Brain microvascular endothelial cell (primary cell): ENCODE data around the gene TSC22D1.
"Not testable (repeated sequence)": the region's sequence is repeated elsewhere in the genome, so short reads cannot be mapped to it uniquely, and the experiment has no call there.

ENCODE experiments used
- DNase-seq: peaks from one replicate; pipeline ENCODE4 v3.0.0-alpha.2; 2020
- H3K27ac ChIP-seq: fragments of 250-450 bp; sonication (Bioruptor Pico); 2 replicates; pipeline ENCODE4 v1.5.1; 2020; ENCODE audit warnings: mild to moderate bottlenecking, moderate library complexity
- H3K27me3 ChIP-seq: fragments of 250-450 bp; sonication (Bioruptor Pico); replicated peaks from 2 replicates; pipeline ENCODE4 v1.5.1; 2020; ENCODE audit warnings: mild to moderate bottlenecking
- H3K36me3 ChIP-seq: fragments of 250-450 bp; sonication (Bioruptor Pico); replicated peaks from 2 replicates; pipeline ENCODE4 v1.5.1; 2020; ENCODE audit warnings: mild to moderate bottlenecking
- H3K4me3 ChIP-seq: 2 replicates; pipeline ENCODE4 v1.5.1; 2011; ENCODE audit warnings: low read depth, mild to moderate bottlenecking, control low read depth, low read length, moderate library complexity
- in situ Hi-C: cut with HindIII; loops from 2 replicates; pipeline ENCODE4 v1.10.0; 2017; ENCODE audit warnings: low sequenced_read_pairs, low pct_ligation_motif_present
- TF ChIP-seq, protein P1 (sequence below): IDR thresholded peaks from 2 replicates; pipeline ENCODE4 v1.5.1; 2011; ENCODE audit warnings: low read depth, mild to moderate bottlenecking, moderate library complexity, low read length, control low read depth, inconsistent platforms; ENCODE audit errors: missing control alignments

Gene TSC22D1

DNA sequence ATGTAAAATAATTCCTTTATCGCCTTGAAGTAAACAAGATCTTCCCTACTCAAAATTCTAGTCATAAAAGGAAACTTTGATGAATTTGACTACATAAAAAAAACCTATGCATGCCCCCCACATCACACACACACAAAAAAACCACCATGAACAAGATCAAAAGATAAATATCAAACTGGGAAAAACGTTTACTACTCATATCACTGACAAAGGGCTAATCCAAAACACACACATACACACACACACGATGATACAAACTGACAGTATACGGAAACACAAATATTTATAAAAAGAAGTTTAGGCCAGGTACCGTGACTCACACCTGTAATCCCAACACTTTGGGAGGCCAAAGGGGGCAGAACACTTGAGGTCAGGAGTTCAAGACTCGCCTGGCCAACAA lies 61.9 kb downstream of the TSC22D1 start:
- DNase-seq = no peak
- TF ChIP-seq, protein P1, sequence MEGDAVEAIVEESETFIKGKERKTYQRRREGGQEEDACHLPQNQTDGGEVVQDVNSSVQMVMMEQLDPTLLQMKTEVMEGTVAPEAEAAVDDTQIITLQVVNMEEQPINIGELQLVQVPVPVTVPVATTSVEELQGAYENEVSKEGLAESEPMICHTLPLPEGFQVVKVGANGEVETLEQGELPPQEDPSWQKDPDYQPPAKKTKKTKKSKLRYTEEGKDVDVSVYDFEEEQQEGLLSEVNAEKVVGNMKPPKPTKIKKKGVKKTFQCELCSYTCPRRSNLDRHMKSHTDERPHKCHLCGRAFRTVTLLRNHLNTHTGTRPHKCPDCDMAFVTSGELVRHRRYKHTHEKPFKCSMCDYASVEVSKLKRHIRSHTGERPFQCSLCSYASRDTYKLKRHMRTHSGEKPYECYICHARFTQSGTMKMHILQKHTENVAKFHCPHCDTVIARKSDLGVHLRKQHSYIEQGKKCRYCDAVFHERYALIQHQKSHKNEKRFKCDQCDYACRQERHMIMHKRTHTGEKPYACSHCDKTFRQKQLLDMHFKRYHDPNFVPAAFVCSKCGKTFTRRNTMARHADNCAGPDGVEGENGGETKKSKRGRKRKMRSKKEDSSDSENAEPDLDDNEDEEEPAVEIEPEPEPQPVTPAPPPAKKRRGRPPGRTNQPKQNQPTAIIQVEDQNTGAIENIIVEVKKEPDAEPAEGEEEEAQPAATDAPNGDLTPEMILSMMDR = no peak

GRCh38 chr13:44509853-44510252 lies 66.3 kb downstream of the TSC22D1 start:
- H3K27ac ChIP-seq, H3K4me3 ChIP-seq, H3K27me3 ChIP-seq, DNase-seq, in situ Hi-C loops, H3K36me3 ChIP-seq: not testable (repeated sequence)

More for the DNA sequence above, 61.9 kb downstream of the TSC22D1 start:
- H3K27me3 ChIP-seq = no peaks in the 10 kb centered on the region
- H3K36me3 ChIP-seq = peaks cover 2% of the 10 kb centered on the region
- no peak overlapping the region for H3K27ac ChIP-seq
- in situ Hi-C loops = no loop called here
- no peak overlapping the region for H3K4me3 ChIP-seq

DNA sequence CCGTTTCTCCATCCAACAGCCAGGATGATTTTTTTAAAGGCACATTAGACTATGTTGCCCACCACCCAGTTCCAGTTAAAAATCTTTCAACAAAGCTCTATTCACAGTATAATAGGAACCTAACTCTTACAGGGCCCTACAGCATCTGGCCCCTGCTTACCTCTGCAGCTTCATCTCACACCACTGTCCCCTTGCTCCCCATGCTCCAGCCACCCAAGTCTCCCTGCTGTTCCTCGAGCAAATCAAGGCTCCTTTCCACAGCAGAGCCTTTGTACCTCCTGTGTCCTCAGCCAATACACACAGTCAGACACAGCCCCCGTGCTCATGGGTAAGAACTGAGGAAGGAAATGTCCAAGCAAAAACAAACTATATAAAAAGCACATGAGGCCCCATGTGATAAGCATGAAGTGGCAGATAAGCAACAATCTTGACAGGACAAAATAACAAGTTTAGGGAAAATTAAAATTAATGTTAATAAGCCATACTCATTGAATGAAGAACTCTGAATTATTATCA lies 67.5 kb downstream of the TSC22D1 start:
- DNase-seq = no peak
- Histone ChIP-seq H3K4me3 (no peak overlapping the region), H3K36me3 (peaks cover 3% of the 10 kb centered on the region), H3K27me3 (no peaks in the 10 kb centered on the region), H3K27ac (no peak overlapping the region)
- TF ChIP-seq, protein P1 = no peak
- in situ Hi-C loops = no loop called here

DNA sequence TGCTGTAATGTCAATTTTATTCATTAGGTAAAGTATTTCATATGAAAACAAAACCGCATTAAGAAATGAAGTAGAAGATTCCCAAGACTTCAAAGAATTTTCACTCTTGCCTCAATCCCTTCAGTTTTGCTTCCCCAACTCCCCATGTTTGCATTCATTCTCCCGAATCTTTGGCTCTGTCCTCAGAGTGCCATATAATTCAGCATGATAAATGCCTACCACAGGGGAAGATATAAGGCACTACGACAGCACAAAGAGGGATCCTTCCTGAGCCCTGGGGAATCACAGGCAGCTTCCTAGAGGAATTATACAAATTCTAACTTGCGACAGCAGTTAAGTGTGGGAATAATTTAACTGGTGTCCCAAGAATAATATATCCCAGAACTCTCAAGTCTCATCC lies 68.5 kb downstream of the TSC22D1 start:
- no peak overlapping the region for H3K27ac ChIP-seq
- peaks cover 3% of the 10 kb centered on the region for H3K36me3 ChIP-seq
- TF ChIP-seq, protein P1 = no peak
- H3K4me3 ChIP-seq = no peak overlapping the region
- in situ Hi-C loops = no loop called here
- no peak for DNase-seq
- no peaks in the 10 kb centered on the region for H3K27me3 ChIP-seq

DNA sequence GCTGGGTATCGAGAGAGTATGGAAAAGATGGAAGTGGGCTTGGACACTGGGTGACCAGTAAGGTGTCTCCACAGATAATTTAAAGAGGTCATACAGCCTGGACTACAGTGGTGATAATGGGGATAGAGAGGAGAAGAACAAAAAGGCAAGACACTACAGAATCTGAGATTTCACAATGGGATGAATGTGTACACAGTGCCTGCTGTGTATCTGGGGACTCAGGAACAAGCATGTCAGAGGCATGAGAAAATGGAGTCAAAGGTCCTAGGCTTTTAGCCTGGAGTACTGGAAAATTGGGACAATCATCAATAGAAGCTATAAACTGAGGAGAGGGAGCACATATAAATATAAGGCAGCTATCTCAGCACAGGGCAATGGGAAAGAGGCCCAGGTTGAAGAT lies 69.4 kb downstream of the TSC22D1 start:
- in situ Hi-C loops = no loop called here
- Histone ChIP-seq H3K27ac (no peak overlapping the region), H3K4me3 (no peak overlapping the region), H3K27me3 (no peaks in the 10 kb centered on the region), H3K36me3 (peaks cover 3% of the 10 kb centered on the region)
- DNase-seq = no peak
- TF ChIP-seq, protein P1 = no peak

- no peak for DNase-seq
- Histone ChIP-seq H3K27me3 (no peaks in the 10 kb centered on the region), H3K27ac (no peak overlapping the region), H3K4me3 (no peak overlapping the region), H3K36me3 (peaks cover 3% of the 10 kb centered on the region)
- TF ChIP-seq, protein P1 = no peak
- in situ Hi-C loops = no loop called here
Observed at GRCh38 chr13:44506251-44506650, 69.9 kb downstream of the TSC22D1 start.
